Muscle layer of colon (tissue), 2 donors: ENCODE data around the gene WWOX.

Experiments
- H3K27ac ChIP-seq: one replicate; pipeline ENCODE4 v1.7.0; 2013; ENCODE audit warnings: low read depth, mild to moderate bottlenecking, low read length, moderate library complexity
- H3K27me3 ChIP-seq, 2 donors: one replicate each; pipeline ENCODE4 v1.7.0; 2013; ENCODE audit warnings: low read length in 2 of 2, mild to moderate bottlenecking in 2 of 2; ENCODE audit not compliant: insufficient read depth in 2 of 2, control insufficient read depth in 1 of 2
- H3K36me3 ChIP-seq: one replicate; pipeline ENCODE4 v1.7.0; 2013; ENCODE audit warnings: mild to moderate bottlenecking, low read length; ENCODE audit not compliant: insufficient read depth
- H3K4me1 ChIP-seq: one replicate; pipeline ENCODE4 v1.7.0; 2013; ENCODE audit warnings: mild to moderate bottlenecking, low read length; ENCODE audit not compliant: insufficient read depth
- H3K4me3 ChIP-seq, 2 donors: one replicate each; pipeline ENCODE4 v1.7.0; 2013; ENCODE audit warnings: low read length in 2 of 2, low read depth in 1 of 2, mild to moderate bottlenecking in 1 of 2, moderate library complexity in 1 of 2
- H3K9ac ChIP-seq: one replicate; pipeline ENCODE4 v1.7.0; 2013; ENCODE audit warnings: low read length
- H3K9me3 ChIP-seq: one replicate; pipeline ENCODE4 v1.7.0; 2013; ENCODE audit warnings: mild to moderate bottlenecking, low read length
- donor health status: abdominal sarcoma.
- donor health status: Adenocarcinoma of cecum.

WWOX gene

DNA sequence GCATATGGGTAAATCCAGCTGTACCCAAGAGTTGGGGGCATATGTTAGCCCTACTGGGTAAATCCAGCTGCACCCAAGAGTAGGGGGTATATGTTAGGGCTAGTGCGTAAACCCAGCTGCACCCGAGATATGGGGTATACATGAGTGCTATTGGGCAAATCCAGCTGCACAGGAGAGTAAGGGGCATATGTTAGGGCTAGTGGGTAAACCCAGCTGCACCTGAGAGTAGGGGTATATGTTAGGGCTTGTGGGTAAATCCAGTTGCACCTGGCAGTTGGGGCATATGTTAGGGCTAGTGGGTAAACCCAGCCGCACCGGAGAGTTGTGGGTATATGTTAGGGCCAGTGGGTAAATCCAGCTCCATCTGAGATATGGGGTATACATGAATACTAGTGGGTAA is 80.9 kb downstream of the WWOX start:
- no peaks in the 10 kb centered on the region for H3K27me3 ChIP-seq
- peaks cover 7% of the 10 kb centered on the region for H3K4me1 ChIP-seq
- H3K4me3 ChIP-seq = no peak overlapping the region
- no peaks in the 10 kb centered on the region for H3K36me3 ChIP-seq
- H3K9ac ChIP-seq = no peak overlapping the region
- H3K9me3 ChIP-seq = no peaks in the 10 kb centered on the region
- no peak overlapping the region for H3K27ac ChIP-seq

DNA sequence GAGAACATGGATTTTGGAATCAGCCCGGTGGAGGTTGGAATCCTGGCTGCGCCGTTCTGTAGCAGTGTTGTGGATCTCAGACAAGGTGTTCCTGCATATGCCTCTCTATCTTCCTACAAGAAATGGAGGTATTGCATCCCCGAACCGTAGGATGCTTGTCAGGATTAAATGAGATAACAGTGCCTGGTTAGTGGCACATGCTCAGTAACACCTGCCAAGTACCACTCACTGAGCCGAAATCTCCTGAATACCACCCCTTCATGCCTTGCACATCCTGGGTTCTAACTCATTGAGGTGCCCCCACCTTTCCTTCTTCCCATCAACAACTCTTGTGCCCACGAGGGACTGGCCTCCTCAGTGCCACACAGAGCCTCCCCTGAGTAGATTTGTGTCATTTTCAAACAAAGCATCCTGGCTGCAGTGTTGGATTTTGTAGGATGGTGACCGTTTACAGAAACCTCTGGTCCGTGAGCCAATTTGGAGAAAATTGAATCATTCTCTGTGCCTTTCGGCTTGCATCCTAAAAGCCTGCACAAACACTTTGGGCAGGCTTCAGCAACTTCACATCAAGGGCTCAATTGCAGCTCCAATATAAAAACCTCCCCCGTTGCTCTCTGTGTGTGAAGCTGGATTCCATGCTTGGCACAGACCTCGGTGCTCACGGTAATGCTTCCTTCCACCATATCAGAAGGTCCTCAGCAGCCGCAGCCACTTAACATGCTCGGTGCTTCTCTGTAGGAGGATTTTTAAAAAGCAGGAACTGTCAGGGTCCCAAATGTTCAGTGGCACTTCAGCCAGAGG is 84.2 kb downstream of the WWOX start:
- Histone ChIP-seq H3K9me3 (no peaks in the 10 kb centered on the region), H3K27ac (no peak overlapping the region), H3K4me1 (peaks cover 7% of the 10 kb centered on the region), H3K9ac (no peak overlapping the region), H3K36me3 (no peaks in the 10 kb centered on the region), H3K4me3 (peak overlapping the region; percentile 2 to 31), H3K27me3 (no peaks in the 10 kb centered on the region)

DNA sequence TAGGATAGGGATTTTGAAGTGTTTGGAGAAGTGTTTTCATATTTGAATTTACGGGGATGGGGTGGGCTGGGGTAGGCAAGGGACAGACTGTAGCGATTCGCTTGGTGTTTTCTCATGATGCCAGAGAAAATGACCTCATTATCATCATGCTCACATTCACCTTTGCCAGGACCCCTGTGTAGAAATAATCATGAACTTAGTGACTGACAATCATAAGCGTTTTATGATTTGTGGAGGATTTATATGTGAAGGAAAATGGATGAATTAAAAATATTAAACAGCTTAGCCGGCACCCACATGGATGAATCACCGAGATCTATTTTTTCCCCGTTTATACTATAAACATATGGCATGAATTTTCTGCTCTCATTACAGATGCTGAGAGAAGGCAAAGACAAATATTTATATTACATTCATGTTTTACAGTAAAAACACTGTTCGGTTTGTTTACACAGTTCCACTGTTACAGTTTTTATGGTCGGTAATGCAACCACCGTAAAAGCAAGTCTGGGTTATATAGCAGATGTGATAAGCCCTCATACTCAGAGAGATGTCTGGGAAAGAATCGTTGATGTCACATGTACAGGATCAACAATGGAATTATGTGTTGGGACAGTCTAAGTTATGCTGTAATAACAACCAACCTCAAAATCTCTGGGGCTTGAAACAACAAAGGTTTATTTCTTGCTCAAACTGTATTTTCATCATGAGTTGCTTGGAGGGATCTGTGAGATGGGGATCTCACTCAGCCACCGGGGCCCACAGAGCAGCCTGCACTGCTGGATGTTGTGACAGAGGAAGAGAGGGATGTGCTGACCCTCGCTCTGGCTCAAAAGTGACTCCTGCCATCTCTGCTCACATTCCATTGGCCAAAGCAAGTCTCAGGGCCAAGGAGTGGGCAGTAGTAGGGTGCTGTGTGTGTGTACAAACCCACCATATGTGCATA is 85.1 kb downstream of the WWOX start:
- Histone ChIP-seq H3K36me3 (no peaks in the 10 kb centered on the region), H3K9me3 (no peaks in the 10 kb centered on the region), H3K4me3 (peak overlapping the region; percentile 2 to 31), H3K9ac (no peak overlapping the region), H3K27ac (no peak overlapping the region), H3K27me3 (no peaks in the 10 kb centered on the region), H3K4me1 (peaks cover 7% of the 10 kb centered on the region)

DNA sequence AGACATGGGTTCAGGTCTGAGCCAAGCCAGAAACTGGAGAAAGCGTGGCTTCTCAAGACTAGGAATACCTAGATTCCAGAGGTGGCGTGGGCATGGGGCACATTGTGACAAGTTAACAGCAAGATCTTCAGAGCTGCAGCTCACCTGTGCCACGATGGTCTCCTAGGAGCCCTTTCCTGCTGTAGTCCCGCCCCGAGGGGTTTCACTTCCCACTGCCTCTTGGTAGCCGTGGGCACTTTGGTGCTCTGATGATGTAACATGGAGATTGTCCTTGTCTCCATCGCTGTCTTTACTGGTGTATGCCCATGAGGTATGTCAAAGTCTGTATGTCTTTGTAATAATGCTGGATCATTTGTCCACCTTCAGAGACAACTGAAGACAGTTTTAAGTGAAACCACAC is 89.7 kb downstream of the WWOX start:
- Histone ChIP-seq H3K9ac (no peak overlapping the region), H3K9me3 (no peaks in the 10 kb centered on the region), H3K27ac (no peak overlapping the region), H3K4me1 (no peaks in the 10 kb centered on the region), H3K4me3 (no peak overlapping the region), H3K27me3 (no peaks in the 10 kb centered on the region), H3K36me3 (no peaks in the 10 kb centered on the region)

DNA sequence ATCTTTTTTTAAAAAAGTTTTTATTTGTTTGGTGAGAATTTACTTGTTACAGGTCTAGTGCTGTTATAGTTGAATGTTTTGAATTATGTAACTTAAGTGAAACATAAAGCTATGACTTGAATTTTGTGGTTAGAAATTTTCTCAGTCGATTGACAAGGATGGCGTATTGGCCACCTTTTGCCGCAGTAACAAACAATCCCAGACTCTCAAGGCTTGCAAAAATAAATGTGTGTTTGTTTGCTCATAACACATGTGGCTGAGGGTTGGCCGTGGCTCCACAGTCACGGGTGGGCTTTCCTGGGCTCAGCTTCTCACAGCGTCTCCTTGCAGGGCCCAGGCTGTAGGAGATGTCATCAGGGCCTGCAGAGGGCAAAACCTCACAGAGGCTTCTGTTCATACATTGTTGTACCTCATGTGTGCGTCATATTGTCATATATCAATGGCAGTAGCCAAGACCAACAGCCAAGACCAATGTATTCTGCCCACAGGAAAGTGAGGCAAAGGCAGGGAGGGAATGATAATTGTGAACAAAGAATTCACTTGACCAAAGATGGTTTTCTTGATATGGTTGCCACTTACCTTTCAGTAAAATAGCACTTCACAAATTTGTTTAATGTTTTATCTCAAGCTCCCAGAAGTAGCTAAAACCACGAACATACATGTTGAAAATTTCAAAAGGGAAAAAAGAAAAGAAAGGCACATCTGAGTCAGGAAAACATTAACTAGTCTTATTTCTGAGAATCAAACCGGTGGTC is 93.5 kb downstream of the WWOX start:
- H3K27ac ChIP-seq = no peak overlapping the region
- no peak overlapping the region for H3K4me3 ChIP-seq
- H3K36me3 ChIP-seq = no peaks in the 10 kb centered on the region
- no peak overlapping the region for H3K9ac ChIP-seq
- no peaks in the 10 kb centered on the region for H3K4me1 ChIP-seq
- no peaks in the 10 kb centered on the region for H3K27me3 ChIP-seq
- H3K9me3 ChIP-seq = no peaks in the 10 kb centered on the region

- Histone ChIP-seq H3K27me3 (no peaks in the 10 kb centered on the region), H3K27ac (no peak overlapping the region), H3K36me3 (no peaks in the 10 kb centered on the region), H3K4me3 (no peak overlapping the region), H3K9ac (no peak overlapping the region), H3K4me1 (no peaks in the 10 kb centered on the region), H3K9me3 (no peaks in the 10 kb centered on the region)
Measured at GRCh38 chr16:78194948-78195347, 95.5 kb downstream of the WWOX start.

GRCh38 chr16:78195797-78196196 is 96.3 kb downstream of the WWOX start:
- H3K4me1 ChIP-seq = no peaks in the 10 kb centered on the region
- H3K27ac ChIP-seq = no peak overlapping the region
- no peak overlapping the region for H3K9ac ChIP-seq
- no peaks in the 10 kb centered on the region for H3K9me3 ChIP-seq
- H3K36me3 ChIP-seq = no peaks in the 10 kb centered on the region
- no peak overlapping the region for H3K4me3 ChIP-seq
- H3K27me3 ChIP-seq = no peaks in the 10 kb centered on the region

DNA sequence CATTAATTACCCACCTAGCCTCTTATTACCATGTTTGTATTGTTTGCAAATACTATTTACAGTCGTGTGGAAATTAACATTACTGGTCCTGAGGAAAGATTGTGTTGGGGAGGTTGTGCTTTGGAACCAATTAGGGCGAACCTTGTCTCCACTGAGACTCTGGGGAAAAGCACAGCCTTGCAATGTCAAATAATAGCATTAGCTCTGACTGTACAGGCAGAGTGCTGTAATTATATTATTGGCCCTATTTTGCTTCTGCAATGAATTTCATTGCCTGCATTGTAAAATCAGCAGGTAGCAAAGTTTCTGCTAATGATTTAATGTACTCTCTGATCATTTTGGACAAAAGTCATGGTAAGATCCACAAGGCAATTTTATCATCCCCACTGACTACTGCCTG is 97.0 kb downstream of the WWOX start:
- no peak overlapping the region for H3K4me3 ChIP-seq
- no peaks in the 10 kb centered on the region for H3K9me3 ChIP-seq
- H3K9ac ChIP-seq = no peak overlapping the region
- no peaks in the 10 kb centered on the region for H3K36me3 ChIP-seq
- H3K27ac ChIP-seq = no peak overlapping the region
- no peaks in the 10 kb centered on the region for H3K27me3 ChIP-seq
- H3K4me1 ChIP-seq = no peaks in the 10 kb centered on the region

DNA sequence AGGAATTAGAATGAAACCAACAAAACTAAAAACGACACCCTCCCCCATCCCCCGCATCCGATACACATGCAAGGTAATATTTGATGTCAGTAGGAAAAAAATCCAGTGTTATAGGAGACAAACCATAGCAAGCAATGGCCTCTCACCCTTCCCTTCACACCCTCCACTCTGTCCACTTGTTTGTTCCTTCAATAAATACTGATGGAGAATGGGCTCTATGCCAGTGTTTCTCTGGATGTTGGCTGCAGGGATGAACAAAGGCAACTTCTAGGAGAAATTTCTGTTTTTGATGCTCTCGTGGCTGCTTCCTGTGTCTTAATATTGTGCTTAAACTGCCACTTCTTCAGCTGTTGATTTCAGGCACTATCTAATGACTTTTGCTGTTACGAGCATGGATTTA is 98.8 kb downstream of the WWOX start:
- H3K4me1 ChIP-seq = no peaks in the 10 kb centered on the region
- H3K9ac ChIP-seq = no peak overlapping the region
- no peak overlapping the region for H3K27ac ChIP-seq
- no peak overlapping the region for H3K4me3 ChIP-seq
- H3K27me3 ChIP-seq = no peaks in the 10 kb centered on the region
- no peaks in the 10 kb centered on the region for H3K9me3 ChIP-seq
- H3K36me3 ChIP-seq = no peaks in the 10 kb centered on the region

GRCh38 chr16:78199325-78200022 is 100.0 kb downstream of the WWOX start:
- H3K4me1 ChIP-seq = no peaks in the 10 kb centered on the region
- no peaks in the 10 kb centered on the region for H3K9me3 ChIP-seq
- no peaks in the 10 kb centered on the region for H3K36me3 ChIP-seq
- H3K27me3 ChIP-seq = no peaks in the 10 kb centered on the region
- no peak overlapping the region for H3K27ac ChIP-seq
- H3K4me3 ChIP-seq = no peak overlapping the region
- H3K9ac ChIP-seq = no peak overlapping the region

- H3K9ac ChIP-seq = no peak overlapping the region
- H3K4me3 ChIP-seq = no peak overlapping the region
- no peaks in the 10 kb centered on the region for H3K36me3 ChIP-seq
- no peaks in the 10 kb centered on the region for H3K27me3 ChIP-seq
- no peaks in the 10 kb centered on the region for H3K4me1 ChIP-seq
- no peaks in the 10 kb centered on the region for H3K9me3 ChIP-seq
- H3K27ac ChIP-seq = no peak overlapping the region
Measured at GRCh38 chr16:78200023-78200389, 100.6 kb downstream of the WWOX start.
